Loucy (cell line): Measurements from ENCODE around the gene DCAF6.

Experiments used
- CTCF ChIP-seq: fragments of 200-600 bp; sonication (generic); conservative IDR thresholded peaks from 2 replicates; pipeline ENCODE4 v1.5.1; 2014; ENCODE audit warnings: mild to moderate bottlenecking, antibody characterized with exemption, low read length
- EZH2phosphoT487 ChIP-seq: fragments of 200-600 bp; IDR thresholded peaks from 2 replicates; pipeline ENCODE4 v1.6.1; 2018; ENCODE audit warnings: antibody characterized with exemption, mild to moderate bottlenecking, moderate library complexity, borderline replicate concordance

DNA sequence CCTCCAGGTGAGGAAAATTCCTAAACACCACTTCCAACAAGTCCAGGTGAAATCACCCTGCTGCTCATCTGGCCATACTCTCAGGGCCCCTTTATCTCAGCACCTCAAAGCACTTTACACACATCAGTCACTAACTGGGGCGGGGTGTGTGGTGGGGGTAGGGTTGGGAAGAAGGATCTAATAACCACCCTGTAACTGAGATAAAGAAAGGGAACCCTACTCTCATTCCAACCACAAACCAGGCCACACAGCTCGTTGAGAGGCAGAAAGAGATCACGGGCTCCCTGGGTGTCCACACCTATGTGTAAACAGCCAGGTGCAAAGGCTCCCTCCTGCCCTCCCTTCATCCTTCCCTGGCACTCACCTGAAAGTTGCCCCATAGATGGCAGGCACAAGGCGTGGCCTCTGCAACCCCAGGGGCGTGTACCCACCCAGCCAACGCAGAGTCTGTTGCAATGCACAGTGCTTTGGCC lies 179.9 kb downstream of the DCAF6 start:
- TF ChIP-seq CTCF (no peak), EZH2phosphoT487 (no peak)
